ELR (cell line): Measurements from ENCODE around the gene HASPIN.

Source experiments
- DNase-seq: peaks from one replicate; pipeline ENCODE4 v3.0.0-alpha.2; 2015; ENCODE audit warnings: low read depth

Gene HASPIN

GRCh38 chr17:3763777-3764170 is 40.1 kb downstream of the HASPIN start:
- DNase-seq, result no peak

DNA sequence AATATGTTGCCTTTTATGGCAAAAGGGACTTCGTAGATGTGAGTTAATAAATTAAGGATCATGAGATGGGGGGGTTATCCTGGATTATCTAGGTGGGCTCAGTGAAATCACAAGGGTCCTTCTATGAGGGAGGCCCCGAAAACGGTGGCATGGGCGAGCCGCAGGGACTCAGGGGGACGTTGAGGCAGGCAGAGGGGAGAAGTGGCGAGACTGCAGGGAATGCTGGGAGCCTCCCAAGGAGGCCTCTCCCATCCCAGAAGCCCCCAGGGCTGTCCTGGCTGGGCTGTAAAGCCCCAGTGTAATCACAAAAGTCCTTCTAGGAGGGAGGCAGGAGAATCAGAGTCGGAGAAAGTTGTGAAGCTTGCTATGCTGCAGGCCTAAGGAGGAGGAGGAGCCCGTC is 42.3 kb downstream of the HASPIN start:
- DNase-seq, result no peak

DNA sequence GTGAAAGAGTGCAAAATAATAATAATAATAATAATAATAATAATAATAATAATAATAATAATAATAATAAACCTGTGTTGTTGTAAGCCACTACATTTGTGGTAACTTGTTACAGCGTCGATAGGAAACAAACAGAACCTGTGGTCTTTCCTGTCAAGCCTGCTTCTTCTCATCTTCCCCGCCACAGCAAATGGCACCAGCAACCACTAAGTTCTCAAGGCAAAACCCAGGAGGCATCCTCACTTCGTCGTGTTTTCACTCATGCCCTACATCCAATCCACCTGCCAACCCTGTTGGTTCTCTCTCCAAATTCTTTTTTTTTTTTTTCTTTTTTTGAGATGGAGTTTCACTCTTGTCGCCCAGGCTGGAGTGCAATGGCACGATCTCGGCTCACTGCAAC is 43.1 kb downstream of the HASPIN start:
- DNase-seq, result no peak

DNA sequence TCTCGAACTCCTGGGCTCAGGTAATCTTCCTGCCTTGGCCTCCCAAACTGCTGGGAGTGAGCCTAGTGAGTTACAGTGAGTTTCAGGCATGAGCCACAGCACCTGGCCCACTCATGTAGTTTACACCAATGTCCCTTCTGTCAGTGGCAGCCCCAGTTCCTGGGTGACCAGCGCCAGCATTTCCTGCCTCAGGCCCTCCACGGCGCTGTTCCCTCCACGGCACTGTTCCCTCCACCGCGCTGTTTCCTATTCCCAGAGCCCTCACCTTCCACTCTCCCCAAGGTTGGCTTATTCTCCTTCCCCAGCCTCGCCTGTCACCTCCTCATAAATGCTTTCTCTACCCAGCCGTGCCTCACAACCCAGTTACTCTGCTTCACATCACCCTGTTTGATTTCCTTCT is 44.6 kb downstream of the HASPIN start:
- DNase-seq, result no peak

GRCh38 chr17:3768769-3769168 is 45.1 kb downstream of the HASPIN start:
- no peak for DNase-seq

DNA sequence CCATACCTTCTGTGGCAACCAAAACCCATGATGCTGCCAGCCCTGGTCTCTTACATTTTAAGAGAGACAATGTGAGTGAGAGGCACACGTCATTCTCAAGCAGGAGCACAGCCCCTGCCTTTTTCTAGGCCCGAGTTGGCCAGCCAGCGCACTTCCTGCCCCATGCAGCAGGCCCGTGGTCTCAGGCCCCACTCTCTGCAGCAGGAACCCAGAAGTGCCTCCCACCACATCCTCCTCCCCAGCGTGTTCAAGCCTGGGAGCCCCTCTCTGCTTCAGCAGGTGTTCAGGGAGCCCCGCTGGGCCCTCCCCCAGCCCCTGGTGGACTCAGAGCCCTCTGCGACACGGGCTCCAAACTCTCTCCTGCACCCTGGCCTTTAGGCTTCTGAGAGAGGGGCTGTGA is 46.8 kb downstream of the HASPIN start:
- DNase-seq, result no peak

DNA sequence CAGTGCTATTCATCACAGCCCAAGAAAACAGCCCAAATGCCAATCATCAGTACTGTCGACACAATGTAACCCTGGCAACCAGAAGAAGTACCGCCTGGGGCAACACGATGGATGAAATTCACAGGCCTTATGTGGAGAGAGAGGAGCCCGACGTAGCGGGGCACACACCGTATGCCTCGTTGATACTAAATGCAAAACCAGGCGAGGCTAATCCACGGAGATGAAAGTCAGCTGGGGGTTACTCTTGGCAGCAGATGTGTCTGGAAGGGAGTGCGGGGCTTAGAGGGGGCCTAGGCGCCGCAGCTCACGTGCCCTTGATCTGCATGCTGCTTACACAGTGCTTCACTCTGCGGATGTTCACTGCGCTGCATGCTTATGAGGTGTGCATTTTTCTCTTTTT is 47.4 kb downstream of the HASPIN start:
- DNase-seq, result no peak

DNA sequence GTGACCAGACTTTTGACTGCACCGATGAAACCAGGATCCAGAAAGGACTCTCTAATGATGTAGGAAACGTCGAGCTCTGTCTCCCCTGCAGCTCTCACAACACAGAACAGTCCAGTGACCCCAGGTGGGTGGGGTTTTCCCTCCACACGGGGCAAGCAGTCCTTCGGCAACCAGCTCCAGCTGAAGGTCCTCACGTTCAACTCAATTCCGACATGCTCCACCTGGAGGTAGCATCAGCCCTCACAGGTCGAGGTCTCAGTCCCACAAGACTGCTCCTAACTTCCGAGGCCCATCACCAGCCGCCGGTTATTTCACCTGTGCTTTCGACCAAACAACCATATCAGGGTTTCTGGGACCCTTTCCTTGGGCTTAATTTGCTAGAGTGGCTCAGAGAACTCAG is 49.1 kb downstream of the HASPIN start:
- no peak for DNase-seq

- DNase-seq, result peak; percentile 78
Measured at GRCh38 chr17:3773511-3773910, 49.8 kb downstream of the HASPIN start.

DNA sequence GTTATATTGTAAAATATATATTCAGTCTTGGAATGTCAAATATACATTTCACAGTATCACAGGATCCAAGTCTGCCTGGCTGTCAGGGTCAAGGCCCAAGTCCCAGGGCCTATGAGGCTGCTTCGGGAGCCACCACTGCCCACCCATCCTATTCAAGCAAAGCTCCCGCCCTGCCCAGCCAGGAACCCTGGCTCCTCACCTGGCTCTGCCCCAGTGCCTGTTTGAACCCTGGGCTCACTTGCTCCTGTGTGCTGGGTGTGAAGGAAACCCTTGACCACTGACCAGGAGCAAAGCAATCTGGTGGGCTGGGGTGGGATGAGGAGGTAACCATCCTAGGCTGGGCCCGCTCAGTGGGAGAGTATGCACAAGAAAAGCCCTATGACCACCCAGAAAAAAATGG is 50.3 kb downstream of the HASPIN start:
- no peak for DNase-seq
